ENCODE data around the gene TMED10.

DNA sequence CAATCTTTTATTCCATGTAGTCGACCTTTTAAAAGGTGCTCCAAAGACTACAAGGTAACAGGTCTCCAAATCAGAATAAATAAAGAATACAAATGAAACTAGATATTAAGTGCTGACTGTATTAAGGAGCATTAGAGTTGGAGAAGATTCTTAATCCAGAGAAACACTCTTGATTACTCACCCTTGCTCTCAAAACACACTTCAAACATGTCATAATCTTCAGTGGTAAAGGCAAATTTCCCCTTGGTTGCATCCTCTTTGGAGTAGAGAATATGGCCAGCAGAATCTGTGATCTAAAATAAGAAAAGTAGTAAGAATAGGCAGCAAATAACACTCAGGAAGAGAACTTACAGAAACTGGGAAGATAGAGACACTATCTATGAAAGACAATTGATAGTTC lies 24.6 kb downstream of the TMED10 start:
- TF ChIP-seq, protein P1, sequence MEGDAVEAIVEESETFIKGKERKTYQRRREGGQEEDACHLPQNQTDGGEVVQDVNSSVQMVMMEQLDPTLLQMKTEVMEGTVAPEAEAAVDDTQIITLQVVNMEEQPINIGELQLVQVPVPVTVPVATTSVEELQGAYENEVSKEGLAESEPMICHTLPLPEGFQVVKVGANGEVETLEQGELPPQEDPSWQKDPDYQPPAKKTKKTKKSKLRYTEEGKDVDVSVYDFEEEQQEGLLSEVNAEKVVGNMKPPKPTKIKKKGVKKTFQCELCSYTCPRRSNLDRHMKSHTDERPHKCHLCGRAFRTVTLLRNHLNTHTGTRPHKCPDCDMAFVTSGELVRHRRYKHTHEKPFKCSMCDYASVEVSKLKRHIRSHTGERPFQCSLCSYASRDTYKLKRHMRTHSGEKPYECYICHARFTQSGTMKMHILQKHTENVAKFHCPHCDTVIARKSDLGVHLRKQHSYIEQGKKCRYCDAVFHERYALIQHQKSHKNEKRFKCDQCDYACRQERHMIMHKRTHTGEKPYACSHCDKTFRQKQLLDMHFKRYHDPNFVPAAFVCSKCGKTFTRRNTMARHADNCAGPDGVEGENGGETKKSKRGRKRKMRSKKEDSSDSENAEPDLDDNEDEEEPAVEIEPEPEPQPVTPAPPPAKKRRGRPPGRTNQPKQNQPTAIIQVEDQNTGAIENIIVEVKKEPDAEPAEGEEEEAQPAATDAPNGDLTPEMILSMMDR (conservative IDR thresholded peaks at IDR 0.05; ENCODE audit: low read length): no peak
- no peak for TF ChIP-seq EZH2phosphoT487 (IDR thresholded peaks at IDR 0.05; ENCODE audit: borderline replicate concordance, low read depth, low read length)

Data from OCI-LY7 (cell line).